Gastrocnemius medialis (tissue), 4 donors: Measurements from ENCODE around the gene GRM4. TPM values are rescaled to one million over a fixed set of nuclear protein-coding genes. Genes with fewer than 3 reads are reported as not detected.

Source experiments
- ATAC-seq, 2 donors: fragments of 150-250 bp; one replicate each; pipeline ENCODE4 v1.9.1; 2016
- DNase-seq, 2 donors: peaks; one replicate each; pipeline ENCODE4 v3.0.0-alpha.2; 2019
- H3K27ac ChIP-seq, 4 donors: fragments of 200-600 bp; sonication (generic); 1 replicate in 1 of 4; 2 replicates in 3 of 4; pipeline ENCODE4 v1.5.1; 2016 to 2018; ENCODE audit warnings: mild to moderate bottlenecking in 2 of 4, moderate library complexity in 1 of 4
- H3K27me3 ChIP-seq, 3 donors: fragments of 200-600 bp; sonication (generic) in 2 of 3; 1 replicate in 1 of 3; 2 replicates in 2 of 3; pipeline versions ENCODE4 v1.5.1 to v1.6.0; 2016 to 2019; ENCODE audit warnings: mild to moderate bottlenecking in 1 of 3, moderate library complexity in 1 of 3
- H3K36me3 ChIP-seq, 2 donors: fragments of 200-600 bp; sonication (generic) in 1 of 2; one replicate each; pipeline ENCODE4 v1.5.1; 2017 to 2018
- H3K4me1 ChIP-seq, 2 donors: fragments of 200-600 bp; sonication (generic) in 1 of 2; one replicate each; pipeline ENCODE4 v1.5.1; 2016 to 2017; ENCODE audit warnings: mild to moderate bottlenecking in 2 of 2
- H3K4me3 ChIP-seq, 4 donors: fragments of 200-600 bp; sonication (generic) in 3 of 4; 1 replicate in 1 of 4; 2 replicates in 3 of 4; pipeline ENCODE4 v1.5.1; 2016 to 2019; ENCODE audit warnings: mild to moderate bottlenecking in 2 of 4
- H3K9me3 ChIP-seq, 3 donors: fragments of 200-600 bp; sonication (generic) in 2 of 3; 1 replicate in 1 of 3; 2 replicates in 2 of 3; pipeline ENCODE4 v1.5.1; 2016 to 2019
- CTCF ChIP-seq, 5 experiments: fragments of 450-650 bp in 3 of 5; fragments of 200-600 bp in 2 of 5; sonication (generic) in 2 of 5; IDR thresholded peaks in 4 of 5; conservative IDR thresholded peaks in 1 of 5; 1 replicate in 4 of 5; 2 replicates in 1 of 5; pipeline ENCODE4 v1.5.1; 2016 to 2019; ENCODE audit warnings: antibody characterized with exemption in 5 of 5, mild to moderate bottlenecking in 3 of 5, moderate library complexity in 3 of 5
- POLR2A ChIP-seq, 2 donors: fragments of 450-650 bp; IDR thresholded peaks; one replicate each; pipeline ENCODE4 v1.6.1; 2017; ENCODE audit warnings: antibody characterized with exemption in 2 of 2, mild to moderate bottlenecking in 2 of 2, moderate library complexity in 2 of 2
- in situ Hi-C, 4 donors: fragments of 200-750 bp; cut with MboI; loops; one replicate each; pipeline versions ENCODE4 v1.15.0 to v1.8.0; 2017; ENCODE audit warnings: low sequenced_read_pairs in 4 of 4
- intact Hi-C: fragments of 100-400 bp; cut with DNase I; formaldehyde crosslinking; loops from one replicate; pipeline ENCODE4 v1.15.1; 2023; ENCODE audit warnings: low total_unique reads
- total RNA-seq, 4 donors: library from RNA; depleted of rRNA; stranded (reverse); fragments of >200 nt; gene quantifications; one replicate each; pipeline versions ENCODE4 v1.1.0 to v1.2.3, GENCODE V29; 2016

The GRM4 gene
- total RNA-seq, 4 donors from 2014 or later: 0.03 TPM; not detected in 3

GRCh38 chr6:34086558-34086957 is 59.3 kb downstream of the GRM4 start:
- DNase-seq: no peak
- intact Hi-C loops: no loop called here
- no peaks in the 10 kb centered on the region for H3K36me3 ChIP-seq
- TF ChIP-seq CTCF (IDR thresholded peaks at IDR 0.05 in 4 of 5, conservative IDR thresholded peaks at IDR 0.05 in 1 of 5) (no peak), POLR2A (IDR thresholded peaks at IDR 0.05) (no peak)
- H3K27me3 ChIP-seq: no peaks in the 10 kb centered on the region
- in situ Hi-C loops: no loop called here
- ATAC-seq: no peak
- no peak overlapping the region for H3K27ac ChIP-seq
- no peaks in the 10 kb centered on the region for H3K4me1 ChIP-seq
- H3K4me3 ChIP-seq: no peak overlapping the region
- no peaks in the 10 kb centered on the region for H3K9me3 ChIP-seq

DNA sequence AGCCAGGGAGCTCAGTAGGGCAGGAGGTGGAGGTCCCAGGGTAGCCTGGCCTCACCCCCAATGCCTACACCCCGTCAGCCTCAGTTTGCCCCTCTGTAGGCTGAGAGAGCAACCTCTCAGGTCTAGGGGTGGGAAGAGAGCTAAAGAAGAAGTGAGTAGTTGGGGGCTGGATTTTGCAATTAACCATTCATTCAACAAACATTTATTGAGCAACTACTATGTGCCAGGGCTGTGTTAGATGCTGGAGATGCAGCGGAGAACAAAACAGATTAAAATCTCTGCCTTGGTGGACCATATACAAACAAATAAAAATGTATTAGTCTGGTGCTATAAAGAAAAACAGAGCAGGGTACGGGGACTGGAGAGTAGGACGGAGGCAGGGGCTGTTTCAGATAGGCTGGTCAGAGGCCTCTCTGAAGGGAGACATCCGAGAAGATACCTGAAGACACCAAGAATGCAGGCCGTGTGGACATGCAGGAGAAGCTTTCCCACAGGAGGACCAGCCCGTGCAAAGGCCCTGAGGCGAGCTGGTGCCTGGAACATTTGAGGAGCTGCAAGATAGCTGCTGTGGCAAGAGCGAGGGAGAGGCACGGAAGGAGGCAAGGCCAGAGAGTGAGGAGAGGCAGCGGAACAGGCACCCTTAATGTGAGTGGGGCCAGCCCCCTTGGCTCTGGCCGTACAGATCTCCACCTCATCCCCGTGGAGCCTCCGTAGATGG is 60.3 kb downstream of the GRM4 start:
- Histone ChIP-seq H3K27ac (no peak overlapping the region), H3K27me3 (no peaks in the 10 kb centered on the region), H3K4me1 (no peaks in the 10 kb centered on the region), H3K4me3 (no peak overlapping the region), H3K36me3 (no peaks in the 10 kb centered on the region), H3K9me3 (no peaks in the 10 kb centered on the region)
- intact Hi-C loops (no loop called here), in situ Hi-C loops (no loop called here)
- DNase-seq: no peak
- no peak for TF ChIP-seq POLR2A (IDR thresholded peaks at IDR 0.05)
- no peak for TF ChIP-seq CTCF (IDR thresholded peaks at IDR 0.05 in 4 of 5, conservative IDR thresholded peaks at IDR 0.05 in 1 of 5)
- no peak for ATAC-seq

DNA sequence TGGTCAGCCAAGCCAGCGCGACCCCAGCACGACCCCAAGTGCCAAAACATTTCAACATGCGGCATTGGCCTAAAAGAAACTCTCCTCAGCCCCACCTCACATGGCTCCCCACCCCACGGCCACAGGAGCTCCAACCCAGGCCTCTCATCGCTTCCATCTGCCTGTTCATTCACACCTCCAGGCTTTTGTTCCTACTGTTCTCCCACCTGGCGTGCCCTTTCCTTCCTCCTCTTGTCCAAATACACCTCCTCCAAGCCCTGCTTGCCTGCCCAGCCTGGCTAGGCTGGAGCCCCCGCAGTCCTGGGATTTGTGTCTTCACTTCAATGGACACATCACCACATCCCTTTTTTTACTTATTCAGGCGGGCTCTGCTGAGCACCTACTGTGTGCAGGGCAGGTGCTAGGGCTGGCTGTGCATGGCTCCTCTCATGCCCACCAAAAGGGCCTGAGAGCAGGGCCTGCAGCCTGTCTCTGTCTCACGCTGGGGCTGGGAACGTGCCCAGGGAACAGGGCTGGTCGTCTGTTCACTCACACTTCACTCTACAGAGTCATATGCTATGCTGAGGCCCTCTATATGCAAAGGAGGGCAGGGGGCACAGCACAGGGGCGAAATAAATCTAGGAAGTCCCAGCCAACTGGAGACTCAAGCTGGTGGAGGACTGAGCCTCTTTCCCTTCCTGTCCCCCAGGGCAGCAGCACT is 61.1 kb downstream of the GRM4 start:
- DNase-seq (no peak), ATAC-seq (no peak)
- Histone ChIP-seq H3K36me3 (no peaks in the 10 kb centered on the region), H3K9me3 (no peaks in the 10 kb centered on the region), H3K27ac (no peak overlapping the region), H3K4me3 (no peak overlapping the region), H3K27me3 (no peaks in the 10 kb centered on the region), H3K4me1 (no peaks in the 10 kb centered on the region)
- TF ChIP-seq CTCF (IDR thresholded peaks at IDR 0.05 in 4 of 5, conservative IDR thresholded peaks at IDR 0.05 in 1 of 5): no peak
- intact Hi-C loops: no loop called here
- in situ Hi-C loops: no loop called here

GRCh38 chr6:34082864-34083626 is 62.8 kb downstream of the GRM4 start:
- in situ Hi-C loops (no loop called here), intact Hi-C loops (no loop called here)
- DNase-seq (peak; percentile 36), ATAC-seq (peak; percentile 70 to 88)
- no peaks in the 10 kb centered on the region for H3K4me1 ChIP-seq
- H3K36me3 ChIP-seq: no peaks in the 10 kb centered on the region
- peaks cover 0 to 2% (median 0%) of the 10 kb centered on the region in 3 donors for H3K27me3 ChIP-seq
- H3K4me3 ChIP-seq: no peak overlapping the region
- H3K9me3 ChIP-seq: no peaks in the 10 kb centered on the region
- H3K27ac ChIP-seq: no peak overlapping the region
- TF ChIP-seq CTCF (IDR thresholded peaks at IDR 0.05 in 4 of 5, conservative IDR thresholded peaks at IDR 0.05 in 1 of 5) (no peak), POLR2A (IDR thresholded peaks at IDR 0.05) (no peak)
